HepG2 (cell line): ENCODE measurements around the gene SMARCAD1. TPM values are rescaled to one million over a fixed set of nuclear protein-coding genes. Genes with fewer than 3 reads are reported as not detected.

ENCODE experiments used
- AKNA ChIP-seq: sonication (generic); formaldehyde crosslinking; IDR thresholded peaks from 2 replicates; pipeline ENCODE4 v1.4.0; 2020; ENCODE audit warnings: missing genetic modification reagents, borderline replicate concordance
- CEBPZ ChIP-seq: IDR thresholded peaks from 2 replicates; pipeline ENCODE4 v1.6.1; 2012; ENCODE audit warnings: low read length, improper control_type of control experiment
- ESRRA ChIP-seq: sonication (generic); formaldehyde crosslinking; IDR thresholded peaks from 2 replicates; pipeline ENCODE4 v1.5.1; 2020; ENCODE audit warnings: mild to moderate bottlenecking, low read depth, missing genetic modification reagents
- HDAC6 ChIP-seq: fragments of 200-600 bp; sonication (generic); IDR thresholded peaks from 2 replicates; pipeline ENCODE4 v1.7.0; 2017; ENCODE audit warnings: mild to moderate bottlenecking, antibody characterized with exemption, low read length, low read depth
- HNRNPH1 ChIP-seq: fragments of 200-400 bp; formaldehyde crosslinking; optimal IDR thresholded peaks from 2 replicates; pipeline ENCODE3; 2017; ENCODE audit warnings: mild to moderate bottlenecking, low read depth, low read length
- NAIF1 ChIP-seq: sonication (generic); formaldehyde crosslinking; IDR thresholded peaks from 2 replicates; pipeline ENCODE4 v1.5.0; 2020; ENCODE audit warnings: mild to moderate bottlenecking, missing genetic modification reagents, borderline replicate concordance
- NFATC3 ChIP-seq: sonication (generic); formaldehyde crosslinking; IDR thresholded peaks from 2 replicates; pipeline ENCODE4 v1.5.1; 2020; ENCODE audit warnings: mild to moderate bottlenecking, missing genetic modification reagents
- NFYC ChIP-seq: IDR thresholded peaks from 2 replicates; pipeline ENCODE4 v1.6.1; 2016; ENCODE audit warnings: missing genetic modification reagents, missing compliant biosample characterization
- PCBP1 ChIP-seq: fragments of 200-400 bp; formaldehyde crosslinking; IDR thresholded peaks from 2 replicates; pipeline ENCODE4 v1.6.1; 2017; ENCODE audit warnings: mild to moderate bottlenecking, low read depth, low read length, borderline replicate concordance
- PLSCR1 ChIP-seq: sonication (generic); formaldehyde crosslinking; IDR thresholded peaks from 2 replicates; pipeline ENCODE4 v1.5.0; 2020; ENCODE audit warnings: missing genetic modification reagents, mild to moderate bottlenecking, borderline replicate concordance
- POLR2G ChIP-seq: fragments of 200-400 bp; formaldehyde crosslinking; IDR thresholded peaks from 2 replicates; pipeline ENCODE4 v1.6.1; 2018; ENCODE audit warnings: mild to moderate bottlenecking, low read depth, low read length, moderate library complexity
- RBAK ChIP-seq: sonication (generic); formaldehyde crosslinking; IDR thresholded peaks from 2 replicates; pipeline ENCODE4 v1.5.1; 2020; ENCODE audit warnings: mild to moderate bottlenecking, missing genetic modification reagents
- SIX1 ChIP-seq: sonication (generic); formaldehyde crosslinking; IDR thresholded peaks from 2 replicates; pipeline ENCODE4 v1.4.0; 2020; ENCODE audit warnings: missing genetic modification reagents, borderline replicate concordance
- TOE1 ChIP-seq: sonication (generic); formaldehyde crosslinking; IDR thresholded peaks from 2 replicates; pipeline ENCODE4 v1.4.0; 2020; ENCODE audit warnings: mild to moderate bottlenecking, missing genetic modification reagents
- ZNF253 ChIP-seq: sonication (generic); formaldehyde crosslinking; IDR thresholded peaks from 2 replicates; pipeline ENCODE4 v1.8.0; 2022; ENCODE audit warnings: mild to moderate bottlenecking, missing genetic modification reagents, borderline replicate concordance
- ZNF331 ChIP-seq: sonication (generic); formaldehyde crosslinking; IDR thresholded peaks from 2 replicates; pipeline ENCODE4 v1.4.0; 2020; ENCODE audit warnings: missing genetic modification reagents
- polyA plus RNA-seq, 8 experiments: library from polyadenylated mRNA; depleted of rRNA in 3 of 8; stranded (reverse) in 7 of 8; unstranded in 1 of 8; fragments of >200 nt; fragmentation: Illumina TruSeq in 4 of 8; extraction: Trizol in 4 of 8; gene quantifications; 2 replicates each; pipeline versions ENCODE4 v1.2.1 to v1.2.3, GENCODE V29; 2011 to 2016; ENCODE audit warnings: low read depth in 4 of 8, missing spikeins in 1 of 8, mixed read lengths in 1 of 8; ENCODE audit not compliant: insufficient read depth in 1 of 8
- total RNA-seq, 5 experiments: library from RNA; depleted of rRNA; stranded (reverse); fragments of >200 nt; fragmentation: Illumina TruSeq; extraction: Trizol; gene quantifications; 2 replicates each; pipeline ENCODE4 v1.2.3, GENCODE V29; 2016; ENCODE audit warnings: low read depth in 1 of 5
- TF ChIP-seq, protein P1 (sequence below): IDR thresholded peaks from 2 replicates; pipeline ENCODE4 v1.6.1; 2016; ENCODE audit warnings: missing compliant biosample characterization, missing genetic modification reagents, borderline replicate concordance
- TF ChIP-seq, protein P2 (sequence below): sonication (generic); formaldehyde crosslinking; IDR thresholded peaks from 2 replicates; pipeline ENCODE4 v1.5.0; 2020; ENCODE audit warnings: missing genetic modification reagents

The SMARCAD1 gene
- total and polyA plus RNA-seq, 2 of the 13 experiments (the other 11 are each of a cell fraction or from before 2014, with no cell fraction given): 18.2 to 35.9 TPM

DNA sequence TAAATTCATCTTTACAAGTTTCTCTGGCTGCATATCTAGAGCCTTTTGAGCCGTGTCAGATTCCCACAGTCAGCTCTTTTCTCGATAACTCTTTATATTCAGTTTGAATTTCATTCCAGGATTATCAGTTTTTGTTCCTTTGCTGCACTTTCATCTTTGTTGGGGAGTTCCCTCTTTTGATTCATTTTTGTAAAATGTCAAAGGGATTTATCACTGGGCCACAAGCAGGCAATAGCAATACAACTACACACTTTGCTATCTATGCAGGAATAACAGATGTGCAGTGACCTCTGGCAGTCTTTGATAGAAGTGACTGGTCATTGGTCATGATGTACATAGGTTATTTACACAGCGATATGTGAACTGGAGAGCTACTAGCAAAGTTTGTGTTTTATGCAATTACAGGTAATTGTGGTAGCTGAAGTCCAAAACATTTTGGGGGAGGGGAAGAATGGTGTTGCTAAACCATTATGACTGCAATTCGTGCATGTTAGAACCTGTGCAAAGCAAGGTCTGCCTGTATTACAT lies 91.1 kb downstream of the SMARCAD1 start (continued):
- 0 out of 2 replicates have a peak, but pooled peaks have one; percentile 43 for TF ChIP-seq TOE1 (CRISPR knock-in tag)
- no peak for TF ChIP-seq HNRNPH1
- TF ChIP-seq ZNF331: no peak
- no peak for TF ChIP-seq PCBP1
- TF ChIP-seq NAIF1 (CRISPR knock-in tag): no peak
- no peak for TF ChIP-seq ZNF253 (CRISPR knock-in tag)
- TF ChIP-seq POLR2G: no peak
- no peak for TF ChIP-seq AKNA
- TF ChIP-seq, protein P1, sequence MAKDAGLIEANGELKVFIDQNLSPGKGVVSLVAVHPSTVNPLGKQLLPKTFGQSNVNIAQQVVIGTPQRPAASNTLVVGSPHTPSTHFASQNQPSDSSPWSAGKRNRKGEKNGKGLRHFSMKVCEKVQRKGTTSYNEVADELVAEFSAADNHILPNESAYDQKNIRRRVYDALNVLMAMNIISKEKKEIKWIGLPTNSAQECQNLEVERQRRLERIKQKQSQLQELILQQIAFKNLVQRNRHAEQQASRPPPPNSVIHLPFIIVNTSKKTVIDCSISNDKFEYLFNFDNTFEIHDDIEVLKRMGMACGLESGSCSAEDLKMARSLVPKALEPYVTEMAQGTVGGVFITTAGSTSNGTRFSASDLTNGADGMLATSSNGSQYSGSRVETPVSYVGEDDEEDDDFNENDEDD: no peak
- no peak for TF ChIP-seq NFYC
- TF ChIP-seq ESRRA: peak; percentile 74; the same call in 1 of the 2 replicates
- 0 out of 2 replicates have a peak, but pooled peaks have one; percentile 24 for TF ChIP-seq RBAK (CRISPR knock-in tag)
- no peak for TF ChIP-seq NFATC3 (CRISPR knock-in tag)
- TF ChIP-seq CEBPZ: no peak
- TF ChIP-seq, protein P2, sequence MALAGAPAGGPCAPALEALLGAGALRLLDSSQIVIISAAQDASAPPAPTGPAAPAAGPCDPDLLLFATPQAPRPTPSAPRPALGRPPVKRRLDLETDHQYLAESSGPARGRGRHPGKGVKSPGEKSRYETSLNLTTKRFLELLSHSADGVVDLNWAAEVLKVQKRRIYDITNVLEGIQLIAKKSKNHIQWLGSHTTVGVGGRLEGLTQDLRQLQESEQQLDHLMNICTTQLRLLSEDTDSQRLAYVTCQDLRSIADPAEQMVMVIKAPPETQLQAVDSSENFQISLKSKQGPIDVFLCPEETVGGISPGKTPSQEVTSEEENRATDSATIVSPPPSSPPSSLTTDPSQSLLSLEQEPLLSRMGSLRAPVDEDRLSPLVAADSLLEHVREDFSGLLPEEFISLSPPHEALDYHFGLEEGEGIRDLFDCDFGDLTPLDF (CRISPR knock-in tag): no peak; the same call in 1 of the 2 replicates
- no peak for TF ChIP-seq SIX1 (CRISPR knock-in tag)
- TF ChIP-seq PLSCR1: no peak
- no peak for TF ChIP-seq HDAC6
